LNCAP (cell line): ENCODE measurements around the gene NTNG2.

ENCODE experiments used
- CTCF ChIP-seq: fragments of 450-650 bp; IDR thresholded peaks from 2 replicates; pipeline ENCODE4 v1.5.1; 2017; ENCODE audit warnings: mild to moderate bottlenecking

The NTNG2 gene

GRCh38 chr9:132161743-132162184 is at the start of gene NTNG2:
Gene NTNG2, plus strand, starts transcription at chr9:132162058. Its CDS starts 4,774 bp downstream, at chr9:132166832.
- TF ChIP-seq CTCF, result no peak

- no peak for TF ChIP-seq CTCF
Observed at GRCh38 chr9:132114102-132114707, 47.7 kb upstream of the NTNG2 start.

GRCh38 chr9:132116583-132116982 is 45.3 kb upstream of the NTNG2 start:
- no peak for TF ChIP-seq CTCF

- TF ChIP-seq CTCF, result no peak
Observed at GRCh38 chr9:132117694-132118093, 44.2 kb upstream of the NTNG2 start.

- no peak for TF ChIP-seq CTCF
Observed at GRCh38 chr9:132121021-132121420, 40.8 kb upstream of the NTNG2 start.

GRCh38 chr9:132124800-132125199 is 37.1 kb upstream of the NTNG2 start:
- TF ChIP-seq CTCF, result no peak

GRCh38 chr9:132125361-132125760 is 36.5 kb upstream of the NTNG2 start:
- TF ChIP-seq CTCF, result no peak
